HEK293 (cell line): ENCODE results near the gene AKR7A2.

ENCODE experiments used
- AEBP2 ChIP-seq: fragments of 450-650 bp; formaldehyde crosslinking; IDR thresholded peaks from 2 replicates; pipeline ENCODE4 v1.5.1; 2016; ENCODE audit warnings: missing biosample characterization, missing genetic modification characterization, borderline replicate concordance
- CTCF ChIP-seq: fragments of 450-650 bp; formaldehyde crosslinking; IDR thresholded peaks from 2 replicates; pipeline ENCODE4 v1.5.1; 2016; ENCODE audit warnings: missing biosample characterization, missing genetic modification characterization
- GLIS2 ChIP-seq: fragments of 450-650 bp; formaldehyde crosslinking; IDR thresholded peaks from 2 replicates; pipeline ENCODE4 v1.5.1; 2016; ENCODE audit warnings: missing biosample characterization, missing genetic modification characterization
- ZNF239 ChIP-seq: fragments of 450-650 bp; formaldehyde crosslinking; IDR thresholded peaks from 2 replicates; pipeline ENCODE4 v1.5.1; 2016; ENCODE audit warnings: missing biosample characterization, missing genetic modification characterization
- ZNF274 ChIP-seq, 2 experiments: fragments of 200-500 bp in 1 of 2; fragments of 450-650 bp in 1 of 2; sonication (Bioruptor generic) in 1 of 2; formaldehyde crosslinking in 1 of 2; IDR thresholded peaks; 2 replicates each; pipeline versions ENCODE4 v1.5.1 to v1.6.1; 2014 to 2016; ENCODE audit warnings: borderline replicate concordance in 1 of 2, inconsistent platforms in 1 of 2, low read length in 1 of 2, missing biosample characterization in 1 of 2, missing genetic modification characterization in 1 of 2
- ZNF501 ChIP-seq: fragments of 450-650 bp; formaldehyde crosslinking; IDR thresholded peaks from 2 replicates; pipeline ENCODE4 v1.5.1; 2016; ENCODE audit warnings: missing biosample characterization, missing genetic modification characterization
- ZNF596 ChIP-seq: fragments of 450-650 bp; IDR thresholded peaks from 2 replicates; pipeline ENCODE4 v1.5.0; 2018; ENCODE audit warnings: missing biosample characterization, mild to moderate bottlenecking, missing genetic modification characterization, moderate library complexity
- ZNF792 ChIP-seq: fragments of 450-650 bp; formaldehyde crosslinking; IDR thresholded peaks from 2 replicates; pipeline ENCODE4 v1.5.1; 2016; ENCODE audit warnings: missing biosample characterization, missing genetic modification characterization
- ZSCAN4 ChIP-seq: fragments of 450-650 bp; formaldehyde crosslinking; IDR thresholded peaks from 2 replicates; pipeline ENCODE4 v1.5.1; 2017; ENCODE audit warnings: missing biosample characterization, missing genetic modification characterization

- no peak for TF ChIP-seq CTCF (tag by site-specific recombination)
- no peak for TF ChIP-seq ZNF239
- no peak for TF ChIP-seq GLIS2 (tag by site-specific recombination)
- no peak for TF ChIP-seq ZNF274 (IDR thresholded peaks at IDR 0.05; ENCODE audit: low read length)
- TF ChIP-seq ZNF274 (tag by site-specific recombination; IDR thresholded peaks at IDR 0.05; ENCODE audit: borderline replicate concordance), result no peak
- no peak for TF ChIP-seq ZSCAN4 (tag by site-specific recombination)
- no peak for TF ChIP-seq AEBP2 (tag by site-specific recombination)
- no peak for TF ChIP-seq ZNF501 (tag by site-specific recombination)
- no peak for TF ChIP-seq ZNF792 (tag by site-specific recombination)
- TF ChIP-seq ZNF596 (tag by site-specific recombination), result no peak
These were observed 19.4 kb upstream of the AKR7A2 start for GRCh38 chr1:19331262-19331878.
